ENCODE measurements around the gene SAT2. TPM values are rescaled to one million over a fixed set of nuclear protein-coding genes. Genes with fewer than 3 reads are reported as not detected.

The SAT2 gene
- total RNA-seq, 1 experiment from 2014 or later, result 54.9 TPM

DNA sequence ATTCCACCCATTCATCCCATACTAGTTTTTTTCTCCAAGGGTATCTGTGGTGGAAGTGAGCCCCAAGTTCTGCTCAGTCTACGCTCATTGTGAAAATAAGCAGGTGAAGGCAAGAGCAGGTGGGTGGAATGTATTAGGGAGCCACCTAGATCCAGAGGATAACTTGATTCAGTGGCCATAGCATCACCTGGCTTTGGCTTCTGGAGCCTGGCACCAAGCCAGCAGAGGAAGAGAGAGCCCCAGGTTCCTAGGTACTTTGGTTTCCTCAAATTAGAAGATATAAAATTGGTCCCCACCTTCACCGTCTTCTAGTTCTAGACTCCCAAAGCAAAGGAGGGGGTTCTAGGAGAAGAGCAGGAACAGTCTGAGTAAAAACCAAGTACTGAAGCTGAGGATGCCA, 17.0 kb downstream of the SAT2 start:
- Histone ChIP-seq H3K79me2 (ENCODE audit: insufficient read depth, low read length) (peaks cover 83% of the 10 kb centered on the region), H3K4me3 (replicated peaks in 1 of 2; ENCODE audit: low read depth in 1 of 2, low read length in 2 of 2) (no peak overlapping the region), H2AFZ (ENCODE audit: low read depth, low read length, poor library complexity, severe bottlenecking) (no peak overlapping the region), H3K4me2 (ENCODE audit: low read length) (no peak overlapping the region), H3K27me3 (ENCODE audit: insufficient read depth, low read length) (no peaks in the 10 kb centered on the region), H3K36me3 (ENCODE audit: control insufficient read depth in 1 of 2, insufficient read depth in 2 of 2, low read length in 2 of 2) (peaks cover 12 to 26% of the 10 kb centered on the region in 2 experiments), H3K9ac (ENCODE audit: low read length) (no peak overlapping the region), H4K20me1 (ENCODE audit: insufficient read depth) (0 out of 2 replicates have a peak, but pooled peaks cover 3% of the 10 kb centered on the region), H3K27ac (ENCODE audit: low read depth, low read length) (no peak overlapping the region), H3K9me3 (ENCODE audit: control insufficient read depth in 1 of 2, insufficient read depth in 1 of 2, low read depth in 1 of 2, low read length in 2 of 2) (no peaks in the 10 kb centered on the region), H3K4me1 (ENCODE audit: control insufficient read depth in 1 of 2, insufficient read depth in 2 of 2, low read length in 2 of 2) (peaks cover 10 to 18% of the 10 kb centered on the region in 2 experiments), H3K9me2 (ENCODE audit: insufficient read depth) (no peaks in the 10 kb centered on the region)
- POLR2A ChIA-PET, result interaction anchor here (1.0 kb wide), 1 partner anchor 75 kb away, joined by 4 read pairs; no protein-coding TSS in a partner anchor
- RAD21 ChIA-PET (ENCODE audit: low non-redundant PET in 1 of 2, low total read pairs in 2 of 2, uncharacterized antibody in 2 of 2, unreplicated experiment in 2 of 2), result no interaction called here
- TF ChIP-seq, protein P1, sequence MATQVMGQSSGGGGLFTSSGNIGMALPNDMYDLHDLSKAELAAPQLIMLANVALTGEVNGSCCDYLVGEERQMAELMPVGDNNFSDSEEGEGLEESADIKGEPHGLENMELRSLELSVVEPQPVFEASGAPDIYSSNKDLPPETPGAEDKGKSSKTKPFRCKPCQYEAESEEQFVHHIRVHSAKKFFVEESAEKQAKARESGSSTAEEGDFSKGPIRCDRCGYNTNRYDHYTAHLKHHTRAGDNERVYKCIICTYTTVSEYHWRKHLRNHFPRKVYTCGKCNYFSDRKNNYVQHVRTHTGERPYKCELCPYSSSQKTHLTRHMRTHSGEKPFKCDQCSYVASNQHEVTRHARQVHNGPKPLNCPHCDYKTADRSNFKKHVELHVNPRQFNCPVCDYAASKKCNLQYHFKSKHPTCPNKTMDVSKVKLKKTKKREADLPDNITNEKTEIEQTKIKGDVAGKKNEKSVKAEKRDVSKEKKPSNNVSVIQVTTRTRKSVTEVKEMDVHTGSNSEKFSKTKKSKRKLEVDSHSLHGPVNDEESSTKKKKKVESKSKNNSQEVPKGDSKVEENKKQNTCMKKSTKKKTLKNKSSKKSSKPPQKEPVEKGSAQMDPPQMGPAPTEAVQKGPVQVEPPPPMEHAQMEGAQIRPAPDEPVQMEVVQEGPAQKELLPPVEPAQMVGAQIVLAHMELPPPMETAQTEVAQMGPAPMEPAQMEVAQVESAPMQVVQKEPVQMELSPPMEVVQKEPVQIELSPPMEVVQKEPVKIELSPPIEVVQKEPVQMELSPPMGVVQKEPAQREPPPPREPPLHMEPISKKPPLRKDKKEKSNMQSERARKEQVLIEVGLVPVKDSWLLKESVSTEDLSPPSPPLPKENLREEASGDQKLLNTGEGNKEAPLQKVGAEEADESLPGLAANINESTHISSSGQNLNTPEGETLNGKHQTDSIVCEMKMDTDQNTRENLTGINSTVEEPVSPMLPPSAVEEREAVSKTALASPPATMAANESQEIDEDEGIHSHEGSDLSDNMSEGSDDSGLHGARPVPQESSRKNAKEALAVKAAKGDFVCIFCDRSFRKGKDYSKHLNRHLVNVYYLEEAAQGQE (IDR thresholded peaks at IDR 0.05; ENCODE audit: low read depth), result no peak
- no peak for TF ChIP-seq POLR2AphosphoS5 (IDR thresholded peaks at IDR 0.05; ENCODE audit: low read depth, low read length)
- TF ChIP-seq JUND (IDR thresholded peaks at IDR 0.05), result no peak
- TF ChIP-seq POLR2A (IDR thresholded peaks at IDR 0.05; ENCODE audit: borderline replicate concordance, extremely low read depth, insufficient read depth, insufficient read length), result no peak
- no peak for TF ChIP-seq ZNF274 (IDR thresholded peaks at IDR 0.05; ENCODE audit: low read depth, low read length)
- TF ChIP-seq EZH2 (IDR thresholded peaks at IDR 0.05), result no peak
- no peak for TF ChIP-seq CBX3 (IDR thresholded peaks at IDR 0.05; ENCODE audit: low read depth)
- TF ChIP-seq, protein P2, sequence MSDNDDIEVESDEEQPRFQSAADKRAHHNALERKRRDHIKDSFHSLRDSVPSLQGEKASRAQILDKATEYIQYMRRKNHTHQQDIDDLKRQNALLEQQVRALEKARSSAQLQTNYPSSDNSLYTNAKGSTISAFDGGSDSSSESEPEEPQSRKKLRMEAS (IDR thresholded peaks at IDR 0.05), result no peak
- TF ChIP-seq, protein P3, sequence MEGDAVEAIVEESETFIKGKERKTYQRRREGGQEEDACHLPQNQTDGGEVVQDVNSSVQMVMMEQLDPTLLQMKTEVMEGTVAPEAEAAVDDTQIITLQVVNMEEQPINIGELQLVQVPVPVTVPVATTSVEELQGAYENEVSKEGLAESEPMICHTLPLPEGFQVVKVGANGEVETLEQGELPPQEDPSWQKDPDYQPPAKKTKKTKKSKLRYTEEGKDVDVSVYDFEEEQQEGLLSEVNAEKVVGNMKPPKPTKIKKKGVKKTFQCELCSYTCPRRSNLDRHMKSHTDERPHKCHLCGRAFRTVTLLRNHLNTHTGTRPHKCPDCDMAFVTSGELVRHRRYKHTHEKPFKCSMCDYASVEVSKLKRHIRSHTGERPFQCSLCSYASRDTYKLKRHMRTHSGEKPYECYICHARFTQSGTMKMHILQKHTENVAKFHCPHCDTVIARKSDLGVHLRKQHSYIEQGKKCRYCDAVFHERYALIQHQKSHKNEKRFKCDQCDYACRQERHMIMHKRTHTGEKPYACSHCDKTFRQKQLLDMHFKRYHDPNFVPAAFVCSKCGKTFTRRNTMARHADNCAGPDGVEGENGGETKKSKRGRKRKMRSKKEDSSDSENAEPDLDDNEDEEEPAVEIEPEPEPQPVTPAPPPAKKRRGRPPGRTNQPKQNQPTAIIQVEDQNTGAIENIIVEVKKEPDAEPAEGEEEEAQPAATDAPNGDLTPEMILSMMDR (IDR thresholded peaks at IDR 0.05 in 2 of 3, conservative IDR thresholded peaks at IDR 0.05 in 1 of 3; ENCODE audit: borderline replicate concordance in 1 of 3, insufficient read depth in 1 of 3, low read depth in 2 of 3, low read length in 2 of 3), result no peak
- no peak for TF ChIP-seq EGR1 (IDR thresholded peaks at IDR 0.05; ENCODE audit: low read depth)
- TF ChIP-seq EZH2phosphoT487 (IDR thresholded peaks at IDR 0.05; ENCODE audit: borderline replicate concordance), result no peak
- TF ChIP-seq SIN3A (IDR thresholded peaks at IDR 0.05; ENCODE audit: low read depth), result no peak
- no peak for TF ChIP-seq SP1 (IDR thresholded peaks at IDR 0.05; ENCODE audit: low read depth)
- TF ChIP-seq ZFX (IDR thresholded peaks at IDR 0.05), result no peak
- TF ChIP-seq RAD21 (IDR thresholded peaks at IDR 0.05; ENCODE audit: low read depth), result no peak
- TF ChIP-seq FOSL1 (IDR thresholded peaks at IDR 0.05; ENCODE audit: low read depth), result no peak
- TF ChIP-seq, protein P4, sequence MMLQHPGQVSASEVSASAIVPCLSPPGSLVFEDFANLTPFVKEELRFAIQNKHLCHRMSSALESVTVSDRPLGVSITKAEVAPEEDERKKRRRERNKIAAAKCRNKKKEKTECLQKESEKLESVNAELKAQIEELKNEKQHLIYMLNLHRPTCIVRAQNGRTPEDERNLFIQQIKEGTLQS (IDR thresholded peaks at IDR 0.05), result no peak
- no peak for TF ChIP-seq ELF1 (IDR thresholded peaks at IDR 0.05; ENCODE audit: borderline replicate concordance, low read depth)
- TF ChIP-seq YY1 (IDR thresholded peaks at IDR 0.05; ENCODE audit: extremely low read depth, insufficient replicate concordance, low read depth, low read length), result no peak
- TF ChIP-seq TCF7L2 (IDR thresholded peaks at IDR 0.05; ENCODE audit: borderline replicate concordance, extremely low read depth, insufficient read depth, insufficient read length), result no peak
- BruUV-seq (replicated peaks), result no TSS peak
- intact Hi-C loops (cut with micrococcal nuclease), result no loop called here
- DNase-seq (ENCODE audit: low read depth, low spot score), result no peak
- ATAC-seq, result no peak
- CTCF ChIA-PET, result no interaction called here

All from HCT116 (cell line).